Nucleus accumbens (tissue), 56 donors: ENCODE data around the gene JMJD8.

Experiments
- DNase-seq, 56 donors: peaks; one replicate each; lab custom pipeline; 2025; lab: John Stamatoyannopoulos, UW

Gene JMJD8

DNA sequence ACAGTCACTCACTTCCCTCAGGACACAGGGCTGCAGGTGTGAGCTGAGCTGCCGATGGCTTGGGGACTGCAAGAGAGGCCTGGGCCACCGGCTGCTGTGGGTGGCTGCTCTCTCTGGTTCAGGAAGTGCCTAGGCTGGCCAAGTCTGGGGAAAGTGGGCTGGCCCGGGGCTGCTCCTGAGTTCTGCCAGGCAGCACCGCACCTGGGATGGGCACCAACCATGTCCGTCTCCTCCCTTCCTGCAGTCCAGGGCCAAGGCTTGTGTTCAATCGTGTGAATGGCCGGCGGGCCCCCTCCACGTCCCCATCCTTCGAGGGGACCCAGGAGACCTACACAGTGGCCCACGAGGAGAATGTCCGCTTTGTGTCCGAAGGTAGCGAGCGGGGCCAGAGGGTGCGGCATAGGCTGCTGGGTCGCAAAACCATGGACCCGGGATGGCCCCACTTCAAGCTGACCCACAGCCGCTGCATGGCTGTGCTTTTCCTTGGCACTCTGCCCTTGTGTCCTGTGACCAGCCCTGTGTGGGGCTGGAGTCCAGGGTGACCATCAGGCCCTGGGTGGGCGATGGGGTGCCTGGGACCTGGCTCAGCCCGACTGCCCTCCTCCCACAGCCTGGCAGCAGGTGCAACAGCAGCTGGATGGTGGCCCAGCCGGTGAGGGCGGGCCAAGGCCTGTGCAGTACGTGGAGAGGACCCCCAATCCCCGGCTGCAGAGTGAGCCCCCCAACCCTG lies 36.8 kb downstream of the JMJD8 start:
- DNase-seq = peak in 2 of 56 donors; percentile 11 to 14

DNA sequence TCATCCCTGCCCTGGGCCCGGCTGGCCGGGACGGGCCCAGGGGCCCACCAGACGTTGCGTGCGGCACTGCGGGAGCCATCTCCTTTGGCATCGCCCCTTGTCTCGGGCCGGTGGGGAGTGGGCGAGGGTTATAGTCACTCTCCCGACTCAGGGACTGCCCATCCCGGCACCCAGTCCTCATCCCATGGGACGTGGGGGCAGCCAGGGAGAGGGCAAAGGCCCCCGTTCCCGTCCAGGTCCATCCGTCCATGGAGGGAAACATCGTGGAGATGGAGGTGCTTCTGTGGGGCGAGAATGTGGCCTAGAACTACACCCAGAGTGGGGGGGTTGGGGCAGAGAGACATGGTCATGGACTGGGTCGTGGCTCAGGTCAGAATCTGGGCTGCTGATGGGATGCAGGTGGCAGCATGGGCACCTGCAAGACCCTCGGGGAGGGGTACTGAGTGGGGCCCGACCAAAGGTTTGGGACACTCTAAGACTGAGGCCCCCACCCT lies 37.4 kb downstream of the JMJD8 start:
- no peak for DNase-seq

DNA sequence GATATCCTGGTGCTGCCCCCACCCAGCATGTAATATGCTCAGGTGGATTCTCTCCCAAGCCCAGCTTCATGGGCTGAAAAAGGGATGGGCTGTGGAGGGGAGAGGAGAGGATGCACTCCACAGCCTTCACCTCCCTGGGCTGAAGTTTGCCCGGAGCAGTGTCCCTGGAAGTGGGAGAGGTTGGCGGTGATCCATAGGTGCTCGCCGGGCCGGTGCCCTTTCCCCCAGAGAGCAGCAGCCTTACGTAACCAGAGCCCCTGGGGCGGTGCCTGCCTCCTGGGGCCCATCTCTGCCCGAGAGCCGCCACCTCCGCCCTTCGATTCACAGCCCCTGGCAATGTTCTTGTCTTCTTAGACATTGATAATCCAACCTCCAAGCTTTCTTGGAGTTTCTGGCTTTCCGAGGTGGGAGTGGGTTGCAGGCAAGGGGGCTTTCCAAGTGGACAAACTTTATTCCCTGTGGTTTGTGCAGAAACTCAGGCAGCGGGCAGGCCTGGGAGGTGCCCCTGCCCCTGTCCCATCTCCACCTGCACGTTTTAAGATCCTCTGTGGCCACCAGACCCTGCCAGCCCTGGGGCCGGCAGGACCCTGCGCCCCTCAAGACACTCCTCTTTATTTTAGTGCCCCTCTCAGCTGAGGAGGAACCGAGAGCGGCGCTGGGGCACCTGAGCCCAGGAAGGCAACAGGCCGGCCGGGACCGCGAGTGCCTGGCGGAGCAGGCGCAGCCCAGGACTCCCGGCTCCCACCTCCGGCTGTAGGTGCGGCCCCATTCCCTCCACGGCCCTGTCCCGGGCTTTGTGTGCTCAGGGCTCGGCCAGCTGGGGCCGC lies 38.1 kb downstream of the JMJD8 start:
- DNase-seq = no peak

DNA sequence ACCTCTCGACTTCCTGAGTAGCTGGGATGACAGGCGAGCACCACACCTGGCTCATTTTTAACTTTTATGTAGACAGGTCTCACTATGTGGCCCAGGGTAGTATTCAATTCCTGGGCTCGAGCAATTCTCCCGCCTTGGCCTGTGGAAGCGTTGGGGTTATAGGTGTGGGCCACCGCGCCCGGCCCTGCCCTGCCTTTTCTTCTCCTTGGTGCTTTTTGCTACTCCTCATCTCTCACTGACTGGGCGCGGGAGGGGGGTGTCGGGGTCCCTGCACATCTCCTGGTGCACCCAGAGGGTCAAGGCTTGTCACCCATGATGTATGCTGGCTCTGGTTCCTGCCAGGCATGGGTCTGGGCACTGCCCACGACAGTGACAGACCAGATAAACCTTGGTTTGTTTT lies 39.6 kb downstream of the JMJD8 start:
- DNase-seq = no peak

DNA sequence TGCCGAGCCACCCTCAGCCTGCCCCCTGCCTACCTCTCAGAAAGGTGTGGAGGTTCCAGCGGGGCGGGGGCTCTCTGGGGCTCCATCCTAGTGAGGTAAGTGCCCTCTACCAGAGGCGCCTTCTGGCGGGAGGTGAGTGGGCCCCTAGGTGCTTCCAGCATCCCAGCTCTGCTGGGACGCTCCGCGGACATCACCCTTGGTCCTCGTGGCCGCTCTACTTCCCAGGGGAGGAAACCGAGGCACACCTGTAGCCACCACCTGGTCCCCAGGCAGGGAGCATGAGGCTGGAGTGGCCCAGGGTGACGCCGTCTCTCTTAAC lies 41.1 kb downstream of the JMJD8 start:
- DNase-seq = no peak

DNA sequence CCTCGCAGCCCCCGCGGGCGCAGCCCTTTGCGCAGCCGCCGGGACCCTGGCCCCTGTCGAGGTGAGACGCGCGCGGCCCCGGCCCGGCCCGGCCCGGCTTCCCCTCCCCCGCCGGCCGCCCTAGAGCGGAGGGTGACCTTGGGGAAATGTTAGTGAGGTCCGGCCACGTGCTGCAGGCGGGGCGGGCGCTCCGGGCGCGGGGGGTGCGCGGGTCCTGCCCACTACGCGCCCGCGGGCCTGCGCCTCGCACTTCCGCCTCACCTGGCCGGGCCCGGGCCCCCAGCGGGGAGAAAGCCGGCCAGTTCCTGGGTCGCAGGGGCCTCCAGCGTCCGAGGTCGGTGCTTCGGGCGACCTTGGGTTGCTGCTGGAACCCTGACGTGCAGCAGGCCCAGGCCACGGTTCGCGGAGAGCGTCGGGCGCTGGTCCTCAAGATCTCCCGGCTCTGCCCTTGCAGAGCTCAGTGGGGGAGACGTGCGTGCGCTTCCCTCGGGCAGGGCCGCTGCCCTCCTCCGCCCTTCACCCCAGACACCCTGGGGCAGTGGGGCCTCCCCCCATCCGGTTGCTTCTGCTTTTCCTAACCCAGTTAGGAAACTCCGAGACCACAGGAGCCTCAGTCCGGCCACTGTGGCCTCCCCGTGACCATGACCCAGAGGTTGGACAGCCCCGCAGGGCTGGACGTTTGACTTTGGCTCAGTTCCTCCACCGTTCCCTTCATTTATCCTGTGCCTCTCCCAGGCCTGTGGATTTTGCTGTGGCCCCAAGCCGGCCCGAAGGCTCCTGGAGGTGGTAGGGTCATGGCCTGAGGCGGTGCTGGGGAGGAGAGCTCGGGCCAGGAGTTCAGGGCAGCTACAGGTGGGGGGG lies 41.7 kb downstream of the JMJD8 start:
- peak in 22 of 56 donors; percentile 12 to 60 (median 29) for DNase-seq

DNA sequence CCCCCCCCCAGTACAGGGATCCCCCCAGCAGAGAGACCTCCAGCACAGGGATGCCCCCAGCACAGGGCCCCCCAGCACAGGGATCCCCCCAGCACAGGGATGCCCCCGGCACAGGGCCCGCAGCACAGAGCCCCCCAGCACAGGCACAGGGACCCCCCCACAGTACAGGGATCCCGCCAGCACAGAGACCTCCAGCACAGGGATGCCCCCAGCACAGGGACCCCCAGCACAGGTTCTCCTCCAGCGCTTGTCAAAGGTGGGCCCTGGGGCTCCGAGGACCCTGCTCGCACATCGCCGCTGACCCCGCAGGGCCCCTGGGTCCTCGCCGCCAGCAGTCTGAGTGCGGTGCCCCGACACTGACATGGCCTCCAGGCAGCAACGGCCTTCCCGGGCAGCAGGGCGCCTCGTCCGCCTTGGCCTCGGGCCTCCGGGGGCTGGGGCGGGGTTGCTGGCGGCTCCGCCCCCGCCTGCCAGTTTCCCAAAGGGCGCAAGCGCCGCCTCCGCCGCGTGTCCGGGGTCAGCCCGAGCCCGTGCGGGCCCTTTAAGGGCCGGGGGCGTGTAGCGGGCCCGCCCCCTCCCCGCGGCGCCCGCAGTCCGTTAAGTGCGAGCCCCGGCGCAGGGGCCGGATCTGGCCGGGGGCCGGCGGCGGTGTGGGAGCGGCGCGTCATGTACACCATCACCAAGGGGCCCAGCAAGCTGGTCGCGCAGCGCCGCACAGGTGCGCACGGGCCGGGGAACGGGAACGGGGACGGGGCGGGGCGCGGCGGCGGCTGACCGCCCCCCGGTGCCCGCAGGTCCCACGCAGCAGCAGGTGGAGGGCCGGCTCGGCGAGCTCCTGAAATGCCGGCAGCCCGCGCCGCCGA lies 42.6 kb downstream of the JMJD8 start, which contains the start of gene MCRIP2:
MCRIP2 (plus strand) TSS at position 503 of the 863 bp plus-strand sequence; CDS start at position 667, 164 bp downstream.
- peak in 52 of 56 donors; percentile 11 to 86 (median 63) for DNase-seq

DNA sequence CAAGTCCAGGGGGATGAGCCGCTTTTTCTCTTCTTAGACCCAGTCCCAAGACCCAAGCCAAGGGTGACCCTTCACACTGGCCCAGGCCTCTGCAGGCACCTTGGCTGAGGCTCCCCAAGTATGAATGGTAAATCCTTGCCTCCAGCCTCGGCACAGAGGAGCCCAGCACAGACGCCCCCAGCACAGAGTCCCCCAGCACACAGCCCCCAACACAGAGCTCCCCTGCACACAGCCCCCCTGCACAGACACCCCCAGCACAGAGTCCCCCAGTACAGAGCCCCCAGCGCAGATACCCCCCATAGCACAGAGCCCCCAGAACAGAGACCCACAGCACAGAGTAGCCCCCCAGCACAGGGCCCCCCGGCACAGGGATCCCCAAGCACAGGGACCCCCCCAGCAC lies 43.5 kb downstream of the JMJD8 start:
- DNase-seq = no peak

DNA sequence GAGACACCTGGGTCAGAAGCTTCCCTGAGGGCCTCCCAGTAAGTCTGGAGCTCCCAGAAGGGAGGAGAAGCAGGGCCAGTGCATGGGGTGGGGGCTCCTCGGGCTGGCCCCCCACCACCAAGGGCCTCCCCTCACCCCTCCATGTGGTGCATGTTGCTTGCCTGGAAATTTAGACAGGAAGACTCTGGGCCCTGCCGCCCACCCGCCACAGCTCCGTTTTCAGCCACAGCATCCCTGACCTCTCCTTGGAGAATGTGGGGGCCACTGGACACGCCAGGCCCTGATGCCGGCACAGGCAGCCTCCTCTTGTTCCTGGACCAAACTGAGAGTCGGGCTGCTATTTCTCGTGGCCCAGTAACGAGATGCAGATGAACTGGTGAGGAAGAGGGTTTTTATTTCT lies 45.3 kb downstream of the JMJD8 start:
- no peak for DNase-seq

DNA sequence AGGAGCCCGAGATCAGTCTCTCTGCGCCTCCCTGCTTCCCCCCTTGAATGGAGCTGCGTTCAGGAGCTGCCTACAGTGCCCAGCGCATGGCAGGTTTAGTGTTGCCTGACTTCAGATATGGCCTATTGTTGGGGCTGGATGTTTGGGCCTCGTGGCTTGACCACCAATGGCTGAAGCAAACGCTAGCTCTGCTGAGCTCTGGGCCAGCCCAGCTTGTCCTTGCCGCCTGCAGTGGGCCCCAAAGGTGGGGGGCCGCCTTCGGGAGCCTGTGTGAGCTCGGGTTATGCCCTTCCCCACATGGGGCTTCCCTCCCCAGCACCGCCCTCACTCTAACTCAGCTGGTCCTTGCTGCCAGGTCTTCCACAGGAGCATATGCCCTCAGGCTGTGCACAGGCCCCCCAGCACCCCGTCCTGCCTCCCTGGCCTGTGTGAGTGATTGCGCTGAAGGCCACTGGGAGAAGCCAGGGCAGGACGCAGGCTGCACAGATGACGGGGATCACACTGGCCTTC lies 46.0 kb downstream of the JMJD8 start:
- DNase-seq = no peak

DNA sequence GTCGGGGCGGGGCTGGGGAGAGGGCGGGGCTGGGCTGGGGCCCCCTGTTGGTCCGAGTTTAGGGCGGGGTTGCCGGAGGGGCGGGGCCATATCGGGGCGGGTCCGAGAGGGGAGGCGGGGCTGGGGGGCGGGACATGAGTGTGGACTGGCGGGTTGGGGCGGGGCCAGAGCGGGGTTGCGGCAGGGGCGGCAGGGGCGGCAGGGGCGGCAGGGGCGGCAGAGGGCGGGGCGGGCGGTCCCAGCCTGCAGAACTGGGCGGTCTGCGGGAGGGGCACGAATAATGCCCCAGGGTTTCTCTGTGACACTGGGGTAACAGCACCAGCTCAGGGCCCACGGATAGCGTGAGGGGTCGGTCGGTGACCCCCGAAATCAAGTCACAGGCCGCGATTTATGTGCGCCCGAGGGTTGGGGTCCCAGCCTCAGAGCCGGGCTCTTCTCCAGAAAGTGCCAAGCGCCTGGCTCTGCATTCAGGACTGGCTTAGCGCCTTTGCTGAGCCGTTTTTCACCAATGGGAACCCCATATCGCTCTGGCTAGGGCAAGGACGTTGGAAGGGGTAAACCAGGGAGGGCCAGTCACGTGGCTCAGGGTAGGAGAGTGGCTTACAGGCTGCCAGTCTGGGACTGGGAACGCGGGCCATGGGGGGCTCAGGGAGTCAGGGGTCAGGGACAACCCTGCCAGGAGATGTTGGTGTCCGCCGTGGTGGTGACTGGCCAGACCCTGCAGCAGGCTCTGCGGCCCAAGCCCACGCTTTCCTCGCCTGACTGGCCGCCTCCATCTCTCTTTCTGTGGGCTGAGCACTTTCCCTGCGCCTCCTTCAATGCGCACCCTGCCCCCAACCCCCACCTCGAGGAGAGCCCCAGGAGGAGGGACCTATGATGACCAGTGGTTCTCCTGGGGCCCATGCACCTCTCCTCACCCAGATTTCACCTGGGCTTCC lies 46.8 kb downstream of the JMJD8 start:
- DNase-seq = peak in 47 of 56 donors; percentile 29 to 99 (median 95)

DNA sequence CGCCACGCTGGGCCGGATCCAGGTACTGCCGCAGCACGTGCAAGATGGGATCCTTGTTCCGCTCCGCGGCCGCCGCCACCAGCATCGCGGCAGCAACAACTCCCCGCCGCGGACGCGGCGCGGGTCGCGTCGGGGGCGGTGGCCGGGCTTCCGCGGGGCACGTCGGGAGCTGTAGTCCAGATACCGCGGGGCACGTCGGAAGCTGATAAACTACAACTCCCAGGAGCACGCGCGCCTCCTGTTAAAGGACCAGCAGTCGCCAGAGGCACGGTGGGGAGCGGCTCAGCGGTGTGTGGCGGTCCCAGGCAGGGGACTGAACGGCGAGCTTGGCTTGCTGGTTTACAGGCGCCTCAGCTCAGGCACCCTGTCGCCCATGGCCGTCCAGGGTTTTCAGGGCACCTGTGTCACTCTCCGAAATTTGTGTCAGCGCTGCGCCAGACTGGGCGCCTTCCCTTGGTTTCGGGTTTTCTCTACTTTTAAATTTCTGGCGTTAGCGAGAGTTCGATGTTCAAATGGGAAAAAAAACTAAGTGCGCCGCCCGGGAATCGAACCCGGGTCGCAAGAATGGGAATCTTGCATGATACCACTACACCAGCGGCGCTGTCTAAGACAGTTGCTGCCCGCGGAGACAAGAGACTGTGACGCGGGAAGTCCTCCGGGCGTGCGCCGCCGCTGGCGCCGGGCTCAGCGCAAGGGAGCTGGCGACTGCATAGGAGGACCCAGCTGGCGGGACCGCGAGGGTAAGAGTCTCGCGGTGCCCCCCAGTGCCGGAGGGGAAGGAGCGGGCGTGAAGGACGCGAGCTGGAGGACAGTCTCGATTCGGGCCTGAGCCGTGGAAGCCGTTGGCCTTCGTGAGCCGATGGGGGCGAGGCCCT lies 47.7 kb downstream of the JMJD8 start, which contains the start of gene METTL26:
METTL26 (minus strand) TSS at position 100 of the 875 bp plus-strand sequence; CDS start at position 85, 15 bp downstream.
- peak; percentile 49 to 100 (median 96) for DNase-seq

DNA sequence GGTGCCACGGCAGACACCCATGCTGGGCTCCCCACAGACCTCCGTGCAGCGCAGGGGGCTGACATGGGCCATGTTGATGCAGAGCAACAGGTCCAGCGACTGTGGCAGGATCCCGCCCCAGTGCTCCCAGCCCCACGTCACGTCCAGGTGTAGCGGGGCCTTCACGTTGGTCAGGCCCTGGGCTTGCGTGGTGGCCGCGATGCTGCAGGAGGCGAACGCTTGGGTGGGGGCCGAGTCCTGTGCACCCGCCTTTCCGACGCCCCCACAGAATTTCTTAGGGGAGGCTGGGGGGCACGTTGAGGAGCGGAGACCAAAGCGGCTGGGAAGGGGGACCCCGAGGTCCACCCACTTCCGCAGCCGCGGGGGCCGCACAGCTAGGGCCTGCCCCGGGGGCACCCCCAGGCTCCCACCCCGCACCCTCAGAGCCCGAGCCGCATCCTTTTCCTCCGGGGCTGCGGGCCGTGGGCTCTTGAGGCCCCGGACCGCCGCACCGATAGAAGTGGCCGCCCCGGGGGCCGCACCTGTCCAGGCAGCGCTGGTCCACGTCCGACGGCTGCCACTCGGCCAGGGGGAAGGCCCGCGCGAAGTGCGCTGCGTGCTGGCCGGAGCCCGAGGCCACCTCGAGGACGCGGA lies 48.4 kb downstream of the JMJD8 start:
- DNase-seq = peak in 3 of 56 donors; percentile 15 to 52 (median 20)

DNA sequence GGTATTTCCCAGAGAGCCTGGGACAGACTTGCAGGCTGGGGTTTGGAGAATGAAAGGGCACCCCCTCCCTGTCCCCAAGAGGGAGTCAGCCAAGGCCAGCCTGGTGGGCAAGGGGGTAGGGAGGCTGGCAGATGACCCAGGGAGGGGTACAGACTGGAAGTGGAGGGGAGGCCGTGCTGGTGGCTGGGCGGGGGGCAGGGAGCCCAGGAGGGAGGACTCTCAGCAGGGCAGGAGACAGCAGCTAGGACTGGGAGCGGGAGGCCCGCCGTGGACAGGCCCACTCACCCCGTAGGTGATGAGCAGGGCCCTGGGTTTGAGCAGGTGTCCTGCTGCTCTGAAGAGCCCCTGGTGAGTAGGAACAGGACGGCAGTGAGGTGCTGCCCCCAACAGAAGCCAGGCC lies 49.1 kb downstream of the JMJD8 start:
- DNase-seq = no peak

DNA sequence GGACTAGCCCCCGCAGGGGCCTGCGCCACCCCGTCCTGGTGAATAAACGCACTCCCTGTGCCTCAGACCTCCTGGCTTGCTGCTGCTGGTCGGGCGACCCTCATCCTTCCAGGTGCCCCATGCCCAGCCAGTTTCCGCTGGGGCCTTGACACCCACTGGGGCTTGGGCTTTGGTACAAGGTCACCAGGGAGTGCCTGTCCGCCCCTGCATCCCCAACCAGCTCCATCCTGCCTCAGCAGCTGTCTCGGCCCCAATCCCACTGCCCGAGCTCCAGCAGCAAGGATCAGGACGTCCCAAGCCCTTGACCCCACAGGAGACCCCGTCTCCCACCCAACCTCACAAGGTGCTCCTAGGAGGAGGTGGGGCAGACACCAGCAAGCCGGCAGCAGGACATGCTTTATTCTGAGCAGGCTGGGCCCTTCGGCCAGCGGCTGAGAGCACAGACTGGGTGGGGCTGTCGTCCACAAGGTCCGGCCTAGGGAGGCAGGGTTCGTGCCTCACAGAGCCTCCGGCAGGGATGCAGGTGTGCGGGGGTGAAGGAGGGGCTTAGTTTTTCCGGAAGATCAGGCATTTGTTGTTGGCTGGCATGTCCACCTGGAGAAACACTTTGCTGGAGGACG lies 50.0 kb downstream of the JMJD8 start:
- no peak for DNase-seq

DNA sequence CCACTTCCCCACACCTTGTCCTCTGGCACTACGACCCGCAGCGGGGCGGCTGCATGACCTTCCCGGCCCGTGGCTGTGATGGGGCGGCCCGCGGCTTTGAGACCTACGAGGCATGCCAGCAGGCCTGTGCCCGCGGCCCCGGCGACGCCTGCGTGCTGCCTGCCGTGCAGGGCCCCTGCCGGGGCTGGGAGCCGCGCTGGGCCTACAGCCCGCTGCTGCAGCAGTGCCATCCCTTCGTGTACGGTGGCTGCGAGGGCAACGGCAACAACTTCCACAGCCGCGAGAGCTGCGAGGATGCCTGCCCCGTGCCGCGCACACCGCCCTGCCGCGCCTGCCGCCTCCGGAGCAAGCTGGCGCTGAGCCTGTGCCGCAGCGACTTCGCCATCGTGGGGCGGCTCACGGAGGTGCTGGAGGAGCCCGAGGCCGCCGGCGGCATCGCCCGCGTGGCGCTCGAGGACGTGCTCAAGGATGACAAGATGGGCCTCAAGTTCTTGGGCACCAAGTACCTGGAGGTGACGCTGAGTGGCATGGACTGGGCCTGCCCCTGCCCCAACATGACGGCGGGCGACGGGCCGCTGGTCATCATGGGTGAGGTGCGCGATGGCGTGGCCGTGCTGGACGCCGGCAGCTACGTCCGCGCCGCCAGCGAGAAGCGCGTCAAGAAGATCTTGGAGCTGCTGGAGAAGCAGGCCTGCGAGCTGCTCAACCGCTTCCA lies 50.6 kb downstream of the JMJD8 start:
- no peak for DNase-seq
